ENCODE measurements around the gene MAP3K19.

Gene MAP3K19

GRCh38 chr2:135072125-135072997 lies 25.1 kb upstream of the MAP3K19 start:
- H3K27me3 ChIP-seq (ENCODE audit: control insufficient read depth, insufficient read depth, low read length): no peaks in the 10 kb centered on the region
- no peaks in the 10 kb centered on the region for H3K4me1 ChIP-seq (ENCODE audit: control insufficient read depth, insufficient read depth, low read length)
- no peak overlapping the region for H3K27ac ChIP-seq (ENCODE audit: low read depth, low read length)
- no peak overlapping the region for H3K9ac ChIP-seq (ENCODE audit: low read length)
- no peaks in the 10 kb centered on the region for H3K36me3 ChIP-seq (ENCODE audit: control insufficient read depth, insufficient read depth, low read length)
- H3K4me3 ChIP-seq (ENCODE audit: low read length): no peak overlapping the region

DNA sequence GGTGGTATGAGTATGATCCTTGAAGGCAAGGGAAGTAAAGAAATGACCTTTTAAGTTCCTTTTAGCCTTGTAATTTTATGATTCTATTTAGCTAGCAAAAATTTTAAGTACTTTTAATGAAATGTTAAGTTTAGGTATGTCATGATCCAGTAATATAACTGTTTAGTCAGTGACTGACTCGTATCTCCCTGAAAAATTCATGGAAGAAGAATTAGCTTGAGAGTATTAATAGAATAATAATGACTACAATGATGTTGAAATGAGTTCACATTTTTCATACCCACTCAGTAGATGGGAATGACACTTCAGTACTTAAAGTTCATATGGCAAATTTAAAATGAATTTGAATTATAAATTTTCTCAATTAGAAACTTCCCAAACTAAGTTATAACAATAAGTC lies 19.5 kb upstream of the MAP3K19 start:
- H3K4me1 ChIP-seq (ENCODE audit: control insufficient read depth, insufficient read depth, low read length): peaks cover 4% of the 10 kb centered on the region
- H3K27me3 ChIP-seq (ENCODE audit: control insufficient read depth, insufficient read depth, low read length): no peaks in the 10 kb centered on the region
- peaks cover 1% of the 10 kb centered on the region for H3K36me3 ChIP-seq (ENCODE audit: control insufficient read depth, insufficient read depth, low read length)
- no peak overlapping the region for H3K27ac ChIP-seq (ENCODE audit: low read depth, low read length)
- no peak overlapping the region for H3K4me3 ChIP-seq (ENCODE audit: low read length)
- H3K9ac ChIP-seq (ENCODE audit: low read length): no peak overlapping the region

DNA sequence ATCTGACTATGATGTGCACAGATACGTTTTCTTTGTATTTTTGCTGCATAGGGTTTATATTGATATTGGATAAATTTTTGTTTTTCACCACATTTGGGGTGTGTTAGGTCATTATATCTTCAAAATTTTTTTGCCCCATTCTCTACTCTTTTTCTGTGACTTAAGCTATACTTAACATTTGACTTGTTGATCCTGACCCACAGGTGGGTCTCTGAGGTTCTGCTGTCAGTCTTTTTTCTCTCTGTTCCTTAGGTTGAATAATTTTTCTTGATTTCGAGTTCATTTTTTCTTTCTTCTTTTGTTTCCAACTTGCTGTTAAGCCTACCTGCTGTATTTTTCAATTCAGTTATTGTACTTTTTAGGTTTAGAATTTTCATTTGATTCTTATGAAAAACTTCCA lies 16.9 kb upstream of the MAP3K19 start:
- H3K27me3 ChIP-seq (ENCODE audit: control insufficient read depth, insufficient read depth, low read length): no peaks in the 10 kb centered on the region
- no peak overlapping the region for H3K27ac ChIP-seq (ENCODE audit: low read depth, low read length)

GRCh38 chr2:135063210-135063609 lies 16.0 kb upstream of the MAP3K19 start:
- Histone ChIP-seq H3K27me3 (ENCODE audit: control insufficient read depth, insufficient read depth, low read length) (no peaks in the 10 kb centered on the region), H3K27ac (ENCODE audit: low read depth, low read length) (no peak overlapping the region), H3K36me3 (ENCODE audit: control insufficient read depth, insufficient read depth, low read length) (peaks cover 2% of the 10 kb centered on the region), H3K4me3 (ENCODE audit: low read length) (no peak overlapping the region), H3K9ac (ENCODE audit: low read length) (no peak overlapping the region), H3K4me1 (ENCODE audit: control insufficient read depth, insufficient read depth, low read length) (peaks cover 4% of the 10 kb centered on the region)

More for the DNA sequence above, 16.9 kb upstream of the MAP3K19 start:
- Histone ChIP-seq H3K4me3 (ENCODE audit: low read length) (no peak overlapping the region), H3K9ac (ENCODE audit: low read length) (no peak overlapping the region), H3K36me3 (ENCODE audit: control insufficient read depth, insufficient read depth, low read length) (peaks cover 2% of the 10 kb centered on the region), H3K4me1 (ENCODE audit: control insufficient read depth, insufficient read depth, low read length) (peaks cover 4% of the 10 kb centered on the region)

DNA sequence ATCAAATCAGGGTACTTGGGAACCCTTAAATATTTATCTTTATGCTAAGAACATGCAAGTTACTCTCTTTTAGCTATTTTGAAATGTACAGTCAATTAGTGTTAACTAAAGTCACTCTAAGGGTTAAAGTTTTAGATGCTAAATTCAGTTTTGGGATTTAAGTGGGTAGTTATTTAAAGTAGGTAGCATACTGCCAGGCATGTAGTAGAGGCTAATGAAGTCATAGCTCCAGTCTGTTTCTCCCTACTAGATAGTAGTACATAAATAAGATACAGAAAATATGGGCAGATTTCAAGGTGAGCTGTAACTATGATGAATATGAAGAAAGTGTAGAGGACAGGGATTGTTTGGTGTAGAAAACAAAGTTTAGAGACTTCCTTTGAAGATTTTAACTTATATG lies 12.3 kb upstream of the MAP3K19 start:
- Histone ChIP-seq H3K27me3 (ENCODE audit: control insufficient read depth, insufficient read depth, low read length) (no peaks in the 10 kb centered on the region), H3K36me3 (ENCODE audit: control insufficient read depth, insufficient read depth, low read length) (peaks cover 2% of the 10 kb centered on the region), H3K9ac (ENCODE audit: low read length) (no peak overlapping the region), H3K27ac (ENCODE audit: low read depth, low read length) (no peak overlapping the region), H3K4me3 (ENCODE audit: low read length) (no peak overlapping the region), H3K4me1 (ENCODE audit: control insufficient read depth, insufficient read depth, low read length) (peaks cover 4% of the 10 kb centered on the region)

GRCh38 chr2:135056790-135057189 lies 9.5 kb upstream of the MAP3K19 start:
- Histone ChIP-seq H3K27me3 (ENCODE audit: control insufficient read depth, insufficient read depth, low read length) (no peaks in the 10 kb centered on the region), H3K4me1 (ENCODE audit: control insufficient read depth, insufficient read depth, low read length) (peaks cover 8% of the 10 kb centered on the region), H3K4me3 (ENCODE audit: low read length) (no peak overlapping the region), H3K9ac (ENCODE audit: low read length) (no peak overlapping the region), H3K27ac (ENCODE audit: low read depth, low read length) (no peak overlapping the region), H3K36me3 (ENCODE audit: control insufficient read depth, insufficient read depth, low read length) (peaks cover 1% of the 10 kb centered on the region)

- Histone ChIP-seq H3K27ac (ENCODE audit: low read depth, low read length) (no peak overlapping the region), H3K9ac (ENCODE audit: low read length) (no peak overlapping the region), H3K36me3 (ENCODE audit: control insufficient read depth, insufficient read depth, low read length) (no peaks in the 10 kb centered on the region), H3K4me1 (ENCODE audit: control insufficient read depth, insufficient read depth, low read length) (peaks cover 8% of the 10 kb centered on the region), H3K4me3 (ENCODE audit: low read length) (no peak overlapping the region), H3K27me3 (ENCODE audit: control insufficient read depth, insufficient read depth, low read length) (no peaks in the 10 kb centered on the region)
Observed at GRCh38 chr2:135055182-135055786, 8.0 kb upstream of the MAP3K19 start.

GRCh38 chr2:135052997-135053474 lies 5.8 kb upstream of the MAP3K19 start:
- Histone ChIP-seq H3K9ac (ENCODE audit: low read length) (no peak overlapping the region), H3K36me3 (ENCODE audit: control insufficient read depth, insufficient read depth, low read length) (no peaks in the 10 kb centered on the region), H3K4me1 (ENCODE audit: control insufficient read depth, insufficient read depth, low read length) (peaks cover 8% of the 10 kb centered on the region), H3K4me3 (ENCODE audit: low read length) (peak overlapping the region; percentile 94), H3K27me3 (ENCODE audit: control insufficient read depth, insufficient read depth, low read length) (no peaks in the 10 kb centered on the region), H3K27ac (ENCODE audit: low read depth, low read length) (peak overlapping the region; percentile 96)

DNA sequence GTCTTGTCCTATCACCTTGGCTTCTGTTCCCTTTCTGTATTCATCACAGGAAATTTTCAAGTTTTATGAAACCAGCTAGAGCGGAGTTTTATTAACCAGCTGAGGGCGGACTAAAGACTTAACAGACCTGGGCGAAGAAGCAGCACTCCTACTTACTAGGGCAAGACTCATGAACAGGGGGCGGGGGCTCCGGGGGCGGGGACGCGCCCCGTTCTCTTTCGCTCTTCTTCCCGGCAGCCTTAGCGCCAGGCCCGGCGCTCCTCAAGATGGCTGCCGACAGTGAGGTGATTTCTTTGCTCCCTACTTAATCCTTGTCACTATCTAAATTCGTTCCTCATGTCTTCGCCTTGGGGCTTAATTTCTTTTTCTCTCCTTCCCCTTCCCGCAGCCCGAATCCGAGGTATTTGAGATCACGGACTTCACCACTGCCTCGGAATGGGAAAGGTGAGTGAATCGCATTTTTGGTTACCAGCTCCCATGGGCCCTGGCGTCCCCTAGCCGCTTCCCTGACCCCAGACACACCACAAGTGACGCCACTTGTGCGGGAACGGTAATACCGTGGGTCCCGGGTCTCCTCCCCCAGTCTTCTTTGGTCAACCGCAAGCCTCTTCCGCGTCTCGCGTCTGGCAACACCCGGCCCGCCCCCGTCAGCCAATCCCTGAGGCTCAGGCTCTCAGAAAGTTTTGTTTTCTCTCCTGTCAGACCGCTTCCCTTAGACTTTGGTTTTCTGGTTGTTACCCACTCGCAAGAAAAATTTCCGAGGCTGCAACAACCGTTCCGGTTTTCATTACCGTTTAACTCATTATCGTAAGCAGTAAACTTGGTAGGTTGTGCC lies 5.0 kb upstream of the MAP3K19 start, which contains the start of gene RAB3GAP1:
RAB3GAP1 (plus strand) TSS at position 251 of the 835 bp plus-strand sequence; CDS start at position 267, 16 bp downstream.
- H3K4me3 ChIP-seq (ENCODE audit: low read length): peak within 1 kb of the TSS; percentile 94
- peaks cover 8% of the 10 kb centered on the region for H3K4me1 ChIP-seq (ENCODE audit: control insufficient read depth, insufficient read depth, low read length)
- H3K9ac ChIP-seq (ENCODE audit: low read length): peak within 1 kb of the TSS; percentile 93
- peak within 1 kb of the TSS; percentile 96 for H3K27ac ChIP-seq (ENCODE audit: low read depth, low read length)
- no peaks in the 10 kb centered on the region for H3K27me3 ChIP-seq (ENCODE audit: control insufficient read depth, insufficient read depth, low read length)
- no peaks in the 10 kb centered on the region for H3K36me3 ChIP-seq (ENCODE audit: control insufficient read depth, insufficient read depth, low read length)

- no peaks in the 10 kb centered on the region for H3K27me3 ChIP-seq (ENCODE audit: control insufficient read depth, insufficient read depth, low read length)
- no peak overlapping the region for H3K27ac ChIP-seq (ENCODE audit: low read depth, low read length)
- H3K36me3 ChIP-seq (ENCODE audit: control insufficient read depth, insufficient read depth, low read length): no peaks in the 10 kb centered on the region
- no peak overlapping the region for H3K9ac ChIP-seq (ENCODE audit: low read length)
- no peak overlapping the region for H3K4me3 ChIP-seq (ENCODE audit: low read length)
- H3K4me1 ChIP-seq (ENCODE audit: control insufficient read depth, insufficient read depth, low read length): peaks cover 8% of the 10 kb centered on the region
Observed at GRCh38 chr2:135050684-135051083, 3.4 kb upstream of the MAP3K19 start.

DNA sequence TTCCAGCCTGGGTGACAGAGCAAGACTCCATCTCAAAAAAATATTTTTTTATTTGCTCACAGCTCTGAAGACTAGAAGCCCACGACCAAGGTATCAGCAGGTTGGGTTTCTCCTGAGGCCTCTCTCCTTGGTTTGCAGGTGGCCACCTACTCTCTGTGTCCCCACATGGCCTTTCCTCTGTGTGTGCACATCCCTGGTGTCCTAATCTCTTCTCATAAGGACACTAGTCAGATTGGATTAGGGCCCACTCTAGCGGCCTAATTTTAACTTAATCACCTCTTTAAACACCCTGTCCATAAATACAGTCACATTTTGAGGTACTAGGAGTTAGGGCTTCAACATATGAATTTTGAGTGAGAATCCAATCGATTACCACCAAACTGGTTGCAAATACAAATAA lies 2.9 kb upstream of the MAP3K19 start:
- H3K27me3 ChIP-seq (ENCODE audit: control insufficient read depth, insufficient read depth, low read length): no peaks in the 10 kb centered on the region
- no peak overlapping the region for H3K9ac ChIP-seq (ENCODE audit: low read length)
- peaks cover 8% of the 10 kb centered on the region for H3K4me1 ChIP-seq (ENCODE audit: control insufficient read depth, insufficient read depth, low read length)
- no peak overlapping the region for H3K4me3 ChIP-seq (ENCODE audit: low read length)
- H3K36me3 ChIP-seq (ENCODE audit: control insufficient read depth, insufficient read depth, low read length): no peaks in the 10 kb centered on the region
- no peak overlapping the region for H3K27ac ChIP-seq (ENCODE audit: low read depth, low read length)

GRCh38 chr2:135048122-135048521 lies 875 bp upstream of the MAP3K19 start:
- Histone ChIP-seq H3K36me3 (ENCODE audit: control insufficient read depth, insufficient read depth, low read length) (no peaks in the 10 kb centered on the region), H3K4me3 (ENCODE audit: low read length) (no peak overlapping the region), H3K9ac (ENCODE audit: low read length) (no peak overlapping the region), H3K4me1 (ENCODE audit: control insufficient read depth, insufficient read depth, low read length) (no peaks in the 10 kb centered on the region), H3K27me3 (ENCODE audit: control insufficient read depth, insufficient read depth, low read length) (no peaks in the 10 kb centered on the region), H3K27ac (ENCODE audit: low read depth, low read length) (no peak overlapping the region)
